Neural progenitor cell (in vitro differentiated cells): Measurements from ENCODE around the gene DHX29. TPM values are rescaled to one million over a fixed set of nuclear protein-coding genes. Genes with fewer than 3 reads are reported as not detected.
A peak's percentile ranks its signal among the peaks of the same experiment; 100 is the strongest.

Experiments
- DNase-seq: peaks from one replicate; pipeline ENCODE4 v3.0.0-alpha.2; 2016; ENCODE audit warnings: low spot score
- H2AFZ ChIP-seq: fragments of 200-600 bp; sonication (generic); replicated peaks from 2 replicates; pipeline ENCODE4 v1.6.1; 2016; ENCODE audit warnings: antibody characterized with exemption
- H3F3A ChIP-seq: fragments of 200-600 bp; sonication (generic); 2 replicates; pipeline ENCODE4 v1.6.1; 2016; ENCODE audit warnings: antibody characterized with exemption, low read depth
- H3K27ac ChIP-seq: fragments of 200-600 bp; sonication (generic); 2 replicates; pipeline ENCODE4 v1.5.1; 2016; ENCODE audit warnings: mild to moderate bottlenecking
- H3K27me3 ChIP-seq: fragments of 200-600 bp; sonication (generic); 2 replicates; pipeline ENCODE4 v1.6.1; 2016; ENCODE audit warnings: mild to moderate bottlenecking, moderate library complexity
- H3K36me3 ChIP-seq: fragments of 200-600 bp; sonication (generic); 2 replicates; pipeline ENCODE4 v1.5.1; 2016
- H3K4me1 ChIP-seq: fragments of 200-600 bp; sonication (generic); 2 replicates; pipeline ENCODE4 v1.6.1; 2016; ENCODE audit warnings: mixed run types
- H3K4me2 ChIP-seq: fragments of 200-600 bp; sonication (generic); 2 replicates; pipeline ENCODE4 v1.6.1; 2016
- H3K4me3 ChIP-seq: fragments of 200-600 bp; sonication (generic); 2 replicates; pipeline ENCODE4 v1.5.1; 2016
- H3K79me2 ChIP-seq: fragments of 200-600 bp; sonication (generic); 2 replicates; pipeline ENCODE4 v1.6.1; 2016; ENCODE audit warnings: low read depth
- H3K9ac ChIP-seq: fragments of 200-600 bp; sonication (generic); 2 replicates; pipeline ENCODE4 v1.6.1; 2016
- H3K9me3 ChIP-seq: fragments of 200-600 bp; sonication (generic); 2 replicates; pipeline ENCODE4 v1.5.1; 2016; ENCODE audit warnings: low read depth
- H4K20me1 ChIP-seq: fragments of 200-600 bp; sonication (generic); 2 replicates; pipeline ENCODE4 v1.6.1; 2016; ENCODE audit warnings: low read depth
- H3K27ac Mint-ChIP-seq: 3 replicates; pipeline ENCODE4 v1.8.0; 2021; ENCODE audit warnings: mixed read lengths
- H3K27me3 Mint-ChIP-seq: 2 replicates; pipeline ENCODE4 v1.8.0; 2022; ENCODE audit warnings: low read depth, mild to moderate bottlenecking, inconsistent platforms, moderate library complexity, mixed read lengths; ENCODE audit not compliant: insufficient read depth
- H3K36me3 Mint-ChIP-seq: 3 replicates; pipeline ENCODE4 v1.8.0; 2021; ENCODE audit warnings: mixed read lengths
- H3K4me1 Mint-ChIP-seq: 3 replicates; pipeline ENCODE4 v1.8.0; 2021; ENCODE audit warnings: mixed read lengths
- H3K4me3 Mint-ChIP-seq: 3 replicates; pipeline ENCODE4 v1.8.0; 2021; ENCODE audit warnings: mild to moderate bottlenecking, moderate library complexity, mixed read lengths
- H3K9me3 Mint-ChIP-seq: 3 replicates; pipeline ENCODE4 v1.8.0; 2020; ENCODE audit warnings: mixed read lengths
- EZH2 ChIP-seq: fragments of 200-600 bp; sonication (generic); IDR thresholded peaks from 2 replicates; pipeline ENCODE4 v1.6.1; 2017; ENCODE audit warnings: antibody characterized with exemption, mild to moderate bottlenecking, moderate library complexity
- EZH2phosphoT487 ChIP-seq: fragments of 200-600 bp; sonication (generic); IDR thresholded peaks from 2 replicates; pipeline ENCODE4 v1.6.1; 2017; ENCODE audit warnings: antibody characterized with exemption
- total RNA-seq: library from RNA; depleted of rRNA; stranded (reverse); fragments of >200 nt; gene quantifications from 2 replicates; pipeline ENCODE4 v1.2.3, GENCODE V29; 2015; ENCODE audit warnings: low replicate concordance
- TF ChIP-seq, protein P1 (sequence below): fragments of 200-600 bp; sonication (generic); IDR thresholded peaks from 2 replicates; pipeline ENCODE4 v1.5.1; 2017; ENCODE audit warnings: antibody characterized with exemption, mild to moderate bottlenecking

The DHX29 gene
- total RNA-seq, 1 donor from 2014 or later = 44.0 TPM

DNA sequence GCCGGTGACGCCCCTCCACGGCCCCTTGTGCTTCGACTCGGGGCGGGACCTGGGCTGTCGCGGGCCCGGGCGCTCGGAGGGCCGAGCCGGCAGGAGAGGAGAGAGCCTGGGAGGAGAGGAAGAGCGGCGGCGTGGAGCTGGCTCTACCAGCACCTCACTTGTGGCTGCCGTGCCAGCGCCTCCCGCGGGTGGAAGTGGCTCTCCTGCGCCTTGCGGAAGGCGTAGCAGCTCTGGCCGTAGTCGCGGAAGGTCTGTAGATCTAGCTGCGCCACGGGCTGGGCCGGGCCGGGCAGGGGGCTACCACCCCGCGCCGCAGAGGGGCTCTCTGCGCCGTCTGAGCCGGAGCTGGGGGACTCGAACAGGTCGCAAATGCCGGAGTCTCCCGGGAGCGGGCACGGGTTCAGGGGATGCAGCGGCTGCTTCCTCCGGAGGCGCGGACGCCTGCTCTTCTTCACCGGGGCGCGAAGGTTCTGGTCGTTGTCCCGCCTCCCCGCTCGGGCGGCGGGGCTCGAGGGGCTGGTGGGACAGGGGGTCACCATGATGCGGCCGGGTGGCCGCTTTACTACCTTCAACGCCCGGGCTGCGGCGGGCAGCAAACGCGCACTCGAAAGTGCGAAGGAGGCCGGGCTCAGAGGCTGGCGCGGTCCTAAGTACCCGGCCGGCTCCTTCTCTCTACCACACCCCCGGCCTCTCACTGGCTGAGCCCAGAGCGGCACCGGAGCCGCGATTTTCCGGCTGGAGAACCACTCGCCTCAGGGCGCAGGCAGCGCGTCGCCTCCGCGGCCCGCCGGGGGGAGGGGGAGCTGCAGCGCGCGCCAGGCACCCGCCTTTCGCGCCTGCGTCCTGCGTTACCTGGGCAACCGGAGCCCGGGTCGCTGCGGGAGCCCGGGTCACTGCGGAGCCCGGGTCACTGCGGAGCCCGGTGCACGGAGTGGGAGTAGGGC, 74.2 kb downstream of the DHX29 start, which contains the start of gene CCNO:
Gene CCNO (minus strand): TSS at position 624 of the 944 bp plus-strand sequence. CDS start 85 bp downstream, at position 539.
- Histone ChIP-seq H3K4me3 (peak within 1 kb of the TSS; percentile 58), H3K36me3 (no peaks in the 10 kb centered on the region), H3K9me3 (no peaks in the 10 kb centered on the region), H3K9ac (no peak within 1 kb of the TSS), H3F3A (peaks cover 35% of the 10 kb centered on the region), H3K4me1 (peaks cover 18% of the 10 kb centered on the region), H3K4me2 (peak within 1 kb of the TSS; percentile 87), H4K20me1 (peaks cover 41% of the 10 kb centered on the region), H3K27me3 (peaks cover 100% of the 10 kb centered on the region), H3K79me2 (no peaks in the 10 kb centered on the region), H2AFZ (peak within 1 kb of the TSS; percentile 88), H3K27ac (no peak within 1 kb of the TSS)
- no peak within 1 kb of the TSS for H3K27ac Mint-ChIP-seq
- peak; percentile 96 for DNase-seq
- TF ChIP-seq, protein P1, sequence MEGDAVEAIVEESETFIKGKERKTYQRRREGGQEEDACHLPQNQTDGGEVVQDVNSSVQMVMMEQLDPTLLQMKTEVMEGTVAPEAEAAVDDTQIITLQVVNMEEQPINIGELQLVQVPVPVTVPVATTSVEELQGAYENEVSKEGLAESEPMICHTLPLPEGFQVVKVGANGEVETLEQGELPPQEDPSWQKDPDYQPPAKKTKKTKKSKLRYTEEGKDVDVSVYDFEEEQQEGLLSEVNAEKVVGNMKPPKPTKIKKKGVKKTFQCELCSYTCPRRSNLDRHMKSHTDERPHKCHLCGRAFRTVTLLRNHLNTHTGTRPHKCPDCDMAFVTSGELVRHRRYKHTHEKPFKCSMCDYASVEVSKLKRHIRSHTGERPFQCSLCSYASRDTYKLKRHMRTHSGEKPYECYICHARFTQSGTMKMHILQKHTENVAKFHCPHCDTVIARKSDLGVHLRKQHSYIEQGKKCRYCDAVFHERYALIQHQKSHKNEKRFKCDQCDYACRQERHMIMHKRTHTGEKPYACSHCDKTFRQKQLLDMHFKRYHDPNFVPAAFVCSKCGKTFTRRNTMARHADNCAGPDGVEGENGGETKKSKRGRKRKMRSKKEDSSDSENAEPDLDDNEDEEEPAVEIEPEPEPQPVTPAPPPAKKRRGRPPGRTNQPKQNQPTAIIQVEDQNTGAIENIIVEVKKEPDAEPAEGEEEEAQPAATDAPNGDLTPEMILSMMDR = no peak
- TF ChIP-seq EZH2 (no peak), EZH2phosphoT487 (no peak)
- H3K27me3 Mint-ChIP-seq = peaks cover 61% of the 10 kb centered on the region
- H3K4me1 Mint-ChIP-seq = peaks cover 29% of the 10 kb centered on the region
- no peaks in the 10 kb centered on the region for H3K36me3 Mint-ChIP-seq
- H3K9me3 Mint-ChIP-seq = no peaks in the 10 kb centered on the region
- H3K4me3 Mint-ChIP-seq = peak within 1 kb of the TSS; percentile 93

DNA sequence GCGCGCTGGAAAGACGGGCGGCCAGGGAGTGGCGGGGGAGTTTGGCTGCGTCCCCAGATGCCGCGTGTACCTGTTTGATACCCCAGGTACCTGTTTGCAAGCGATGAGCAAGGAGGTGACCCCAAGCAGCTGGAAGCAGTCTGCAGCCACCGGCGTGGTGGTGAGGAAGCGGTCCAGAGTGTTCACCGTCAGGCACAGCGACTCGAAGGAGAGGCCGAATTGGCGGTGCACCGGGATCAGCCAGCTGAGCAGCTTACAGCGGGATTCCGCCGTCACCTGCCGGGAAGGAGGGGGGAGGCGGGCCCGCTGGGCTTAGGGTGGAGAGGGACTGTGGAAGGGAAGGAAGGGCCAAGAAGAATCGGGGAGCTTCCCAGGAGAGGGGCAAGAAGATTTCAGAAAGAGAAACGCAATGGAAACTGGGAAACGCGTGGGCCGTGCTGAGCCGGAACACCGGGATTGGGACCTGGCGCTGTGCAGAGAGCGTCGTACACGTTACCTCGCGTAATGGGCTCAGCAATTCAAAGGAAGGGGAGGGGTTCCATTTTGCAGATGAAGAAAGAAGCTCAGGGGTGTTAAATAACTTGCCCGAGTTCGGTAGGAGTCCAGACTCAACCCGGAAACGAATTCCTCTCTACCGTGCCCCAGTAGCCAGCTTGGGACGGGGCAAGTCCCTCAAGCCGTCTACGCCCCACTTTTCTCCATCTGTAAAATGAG, 75.1 kb downstream of the DHX29 start:
- no peaks in the 10 kb centered on the region for H3K36me3 ChIP-seq
- peaks cover 49% of the 10 kb centered on the region for H4K20me1 ChIP-seq
- peaks cover 24% of the 10 kb centered on the region for H3K4me1 ChIP-seq
- no peak overlapping the region for H3K27ac ChIP-seq
- peak overlapping the region; percentile 58 for H3K4me3 ChIP-seq
- no peak overlapping the region for H3K27ac Mint-ChIP-seq
- H2AFZ ChIP-seq = peak overlapping the region; percentile 88
- H3K9ac ChIP-seq = no peak overlapping the region
- H3K9me3 Mint-ChIP-seq = no peaks in the 10 kb centered on the region
- H3K4me1 Mint-ChIP-seq = peaks cover 37% of the 10 kb centered on the region
- H3K4me3 Mint-ChIP-seq = peak overlapping the region; percentile 93
- H3F3A ChIP-seq = peaks cover 42% of the 10 kb centered on the region
- TF ChIP-seq EZH2phosphoT487 = peak; percentile 95
- peak; percentile 89 for TF ChIP-seq EZH2
- TF ChIP-seq, protein P1 = no peak
- H3K9me3 ChIP-seq = no peaks in the 10 kb centered on the region
- no peaks in the 10 kb centered on the region for H3K36me3 Mint-ChIP-seq
- H3K79me2 ChIP-seq = no peaks in the 10 kb centered on the region
- H3K27me3 ChIP-seq = peaks cover 100% of the 10 kb centered on the region
- H3K4me2 ChIP-seq = peak overlapping the region; percentile 87
- DNase-seq = peak; percentile 75
- peaks cover 66% of the 10 kb centered on the region for H3K27me3 Mint-ChIP-seq

DNA sequence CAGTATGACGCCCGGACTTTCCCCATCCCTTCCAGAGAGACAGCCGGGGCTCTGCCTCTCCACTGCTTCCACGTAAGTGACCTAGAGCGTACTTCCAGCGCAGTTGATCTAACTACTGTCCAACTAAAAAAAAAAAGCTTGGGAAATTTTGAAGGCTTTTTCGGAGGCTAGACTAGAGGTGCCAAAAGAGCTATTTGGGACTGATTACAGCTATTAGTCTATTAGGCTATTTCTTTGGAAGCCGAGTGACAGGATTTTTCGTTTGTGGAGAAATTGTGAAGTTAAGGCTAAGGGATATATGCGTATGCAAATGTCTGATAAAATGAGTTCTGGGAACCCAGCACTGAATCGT, 75.6 kb downstream of the DHX29 start:
- Histone ChIP-seq H3K27ac (no peak overlapping the region), H4K20me1 (peaks cover 51% of the 10 kb centered on the region), H3K36me3 (no peaks in the 10 kb centered on the region), H3K9ac (no peak overlapping the region), H3K4me3 (peak overlapping the region; percentile 58), H2AFZ (no peak overlapping the region), H3K79me2 (no peaks in the 10 kb centered on the region), H3F3A (peaks cover 43% of the 10 kb centered on the region), H3K9me3 (no peaks in the 10 kb centered on the region), H3K4me1 (peaks cover 25% of the 10 kb centered on the region), H3K4me2 (peak overlapping the region; percentile 87), H3K27me3 (peaks cover 100% of the 10 kb centered on the region)
- peaks cover 37% of the 10 kb centered on the region for H3K4me1 Mint-ChIP-seq
- no peaks in the 10 kb centered on the region for H3K36me3 Mint-ChIP-seq
- peaks cover 64% of the 10 kb centered on the region for H3K27me3 Mint-ChIP-seq
- H3K4me3 Mint-ChIP-seq = peak overlapping the region; percentile 93
- peak; percentile 99 for TF ChIP-seq EZH2
- peak; percentile 96 for TF ChIP-seq EZH2phosphoT487
- TF ChIP-seq, protein P1 = no peak
- DNase-seq = no peak
- H3K9me3 Mint-ChIP-seq = no peaks in the 10 kb centered on the region
- H3K27ac Mint-ChIP-seq = no peak overlapping the region
